ENCODE measurements around the gene GGT1. TPM values are rescaled to one million over a fixed set of nuclear protein-coding genes. Genes with fewer than 3 reads are reported as not detected.
A peak's percentile ranks its signal among the peaks of the same experiment; 100 is the strongest.

Gene GGT1
- total RNA-seq, 4 donors from 2014 or later, result 0.61 to 7.7 (median 1.2) TPM

DNA sequence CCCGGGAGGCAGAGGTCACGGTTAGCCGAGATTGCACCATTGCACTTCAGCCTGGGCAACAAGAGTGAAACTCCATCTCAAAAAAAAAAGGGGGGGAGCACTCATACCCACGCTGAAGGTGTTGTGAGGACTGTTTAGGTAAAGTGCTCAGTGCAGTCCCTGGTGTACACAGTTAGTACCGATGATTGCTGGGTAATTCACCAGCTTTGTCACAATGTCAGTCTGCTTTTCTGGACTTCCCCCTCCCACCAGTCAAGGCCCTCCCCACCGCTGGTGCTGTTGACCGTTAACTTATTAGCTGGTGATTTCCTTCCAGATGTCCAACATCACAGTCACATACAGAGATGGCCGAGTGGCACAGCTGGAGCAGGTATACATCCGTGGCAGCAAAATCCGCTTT, 35.3 kb upstream of the GGT1 start:
- H3K27me3 ChIP-seq, result no peaks in the 10 kb centered on the region
- no peak overlapping the region for H3K4me3 ChIP-seq
- TF ChIP-seq, protein P1, sequence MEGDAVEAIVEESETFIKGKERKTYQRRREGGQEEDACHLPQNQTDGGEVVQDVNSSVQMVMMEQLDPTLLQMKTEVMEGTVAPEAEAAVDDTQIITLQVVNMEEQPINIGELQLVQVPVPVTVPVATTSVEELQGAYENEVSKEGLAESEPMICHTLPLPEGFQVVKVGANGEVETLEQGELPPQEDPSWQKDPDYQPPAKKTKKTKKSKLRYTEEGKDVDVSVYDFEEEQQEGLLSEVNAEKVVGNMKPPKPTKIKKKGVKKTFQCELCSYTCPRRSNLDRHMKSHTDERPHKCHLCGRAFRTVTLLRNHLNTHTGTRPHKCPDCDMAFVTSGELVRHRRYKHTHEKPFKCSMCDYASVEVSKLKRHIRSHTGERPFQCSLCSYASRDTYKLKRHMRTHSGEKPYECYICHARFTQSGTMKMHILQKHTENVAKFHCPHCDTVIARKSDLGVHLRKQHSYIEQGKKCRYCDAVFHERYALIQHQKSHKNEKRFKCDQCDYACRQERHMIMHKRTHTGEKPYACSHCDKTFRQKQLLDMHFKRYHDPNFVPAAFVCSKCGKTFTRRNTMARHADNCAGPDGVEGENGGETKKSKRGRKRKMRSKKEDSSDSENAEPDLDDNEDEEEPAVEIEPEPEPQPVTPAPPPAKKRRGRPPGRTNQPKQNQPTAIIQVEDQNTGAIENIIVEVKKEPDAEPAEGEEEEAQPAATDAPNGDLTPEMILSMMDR (IDR thresholded peaks at IDR 0.05), result no peak
- TF ChIP-seq POLR2A (IDR thresholded peaks at IDR 0.05), result no peak
- no peak overlapping the region for H3K27ac ChIP-seq
- peaks cover 14 to 90% (median 31%) of the 10 kb centered on the region in 3 donors for H3K36me3 ChIP-seq
- peaks cover 0 to 44% (median 9%) of the 10 kb centered on the region in 3 donors for H3K4me1 ChIP-seq
- intact Hi-C loops (cut with DNase I), result no loop called here
- H3K9me3 ChIP-seq, result no peaks in the 10 kb centered on the region
- no peak for DNase-seq
- 68 to 80% methylated on average over 9 to 10 of the region's 10 CpGs for WGBS, 2 donors

DNA sequence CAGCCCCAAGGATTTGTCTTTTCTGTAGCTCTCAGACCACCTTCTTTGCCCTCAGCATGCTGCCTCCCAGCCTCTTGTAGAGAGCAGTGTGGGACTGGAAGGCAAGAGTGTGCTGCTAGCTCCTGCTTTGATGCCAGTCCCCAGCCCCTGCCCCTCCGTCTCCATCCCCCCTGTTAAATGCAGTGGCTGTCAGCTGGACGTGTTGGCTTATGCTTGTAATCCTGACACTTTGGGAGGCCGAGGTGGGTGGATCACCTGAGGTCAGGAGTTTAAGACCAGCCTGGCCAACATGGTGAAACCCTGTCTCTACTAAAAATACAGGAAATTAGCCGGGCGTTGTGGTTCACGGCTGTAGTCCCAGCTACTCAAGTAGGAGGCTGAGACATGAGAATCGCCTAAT, 31.7 kb upstream of the GGT1 start:
- Histone ChIP-seq H3K27ac (no peak overlapping the region), H3K9me3 (no peaks in the 10 kb centered on the region), H3K4me3 (no peak overlapping the region), H3K36me3 (peaks cover 14 to 99% (median 31%) of the 10 kb centered on the region in 3 donors), H3K27me3 (no peaks in the 10 kb centered on the region), H3K4me1 (peaks cover 0 to 11% (median 0%) of the 10 kb centered on the region in 3 donors)
- DNase-seq, result no peak
- intact Hi-C loops (cut with DNase I), result no loop called here
- 90 to 98% methylated on average over 5 to 6 of the region's 7 CpGs for WGBS, 2 donors
- no peak for TF ChIP-seq POLR2A (IDR thresholded peaks at IDR 0.05)
- TF ChIP-seq, protein P1 (IDR thresholded peaks at IDR 0.05), result no peak

- Histone ChIP-seq H3K4me3 (no peak overlapping the region), H3K36me3 (peaks cover 0 to 51% (median 0%) of the 10 kb centered on the region in 3 donors), H3K4me1 (peaks cover 7 to 50% (median 27%) of the 10 kb centered on the region in 3 donors), H3K27ac (no peak overlapping the region), H3K27me3 (no peaks in the 10 kb centered on the region), H3K9me3 (no peaks in the 10 kb centered on the region)
- TF ChIP-seq POLR2A (IDR thresholded peaks at IDR 0.05), result no peak
- TF ChIP-seq, protein P1 (IDR thresholded peaks at IDR 0.05), result no peak
- 52 to 58% methylated on average over 1 of the region's 1 CpG for WGBS, 2 donors
- no peak for DNase-seq
- intact Hi-C loops (cut with DNase I), result no loop called here
Observed at GRCh38 chr22:24576778-24577177, 26.2 kb upstream of the GGT1 start.

DNA sequence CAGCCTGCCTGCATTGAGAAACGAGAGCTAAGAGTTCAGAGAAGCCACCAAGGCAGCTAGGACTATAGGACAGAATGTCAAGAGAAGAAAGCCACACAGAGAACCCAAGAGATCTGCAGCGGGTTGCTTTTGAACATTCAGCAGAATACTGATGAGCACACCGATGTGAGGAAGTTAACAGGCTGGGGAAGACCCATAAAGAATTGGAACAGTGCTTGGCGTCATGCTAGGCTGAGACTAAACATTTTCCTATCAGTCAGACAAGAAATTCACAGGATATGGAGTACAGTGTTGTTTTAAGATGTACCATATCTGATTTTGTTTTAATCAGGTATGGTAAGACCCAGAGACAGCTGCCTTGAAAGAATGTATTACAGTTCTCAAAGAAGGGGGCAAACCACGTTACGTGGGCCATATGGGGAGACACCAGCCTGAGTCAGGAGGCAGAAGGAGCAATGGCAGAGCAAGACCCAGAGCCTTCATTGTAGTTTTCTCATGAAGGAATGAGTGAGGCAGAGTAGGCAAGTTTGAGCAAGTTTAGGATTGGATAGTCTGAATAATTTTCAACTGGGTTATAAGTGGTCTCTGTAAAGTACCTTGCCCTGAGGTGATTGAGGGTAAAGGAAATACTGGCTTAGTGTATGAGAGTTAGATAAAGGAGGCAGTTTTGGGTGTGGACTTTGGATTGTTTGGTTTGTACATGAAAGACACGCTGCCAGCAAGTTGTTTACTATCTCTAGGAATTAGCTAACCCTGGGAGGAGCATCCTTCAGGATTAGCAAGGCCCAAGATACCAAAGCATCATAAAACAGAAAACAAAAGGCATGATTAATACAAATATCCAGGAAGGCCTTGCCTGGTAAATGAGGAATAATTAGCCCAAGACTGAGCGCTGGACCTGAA, 24.4 kb upstream of the GGT1 start:
- WGBS, 2 donors, result 50 to 54% methylated on average over 8 of the region's 8 CpGs
- Histone ChIP-seq H3K4me3 (no peak overlapping the region), H3K27me3 (no peaks in the 10 kb centered on the region), H3K27ac (peak overlapping the region; percentile 68 to 79 (median 73)), H3K9me3 (no peaks in the 10 kb centered on the region), H3K36me3 (peaks cover 0 to 32% (median 0%) of the 10 kb centered on the region in 3 donors), H3K4me1 (peaks cover 12 to 68% (median 43%) of the 10 kb centered on the region in 3 donors)
- intact Hi-C loops (cut with DNase I), result no loop called here
- no peak for DNase-seq
- TF ChIP-seq, protein P1 (IDR thresholded peaks at IDR 0.05), result no peak
- no peak for TF ChIP-seq POLR2A (IDR thresholded peaks at IDR 0.05)

DNA sequence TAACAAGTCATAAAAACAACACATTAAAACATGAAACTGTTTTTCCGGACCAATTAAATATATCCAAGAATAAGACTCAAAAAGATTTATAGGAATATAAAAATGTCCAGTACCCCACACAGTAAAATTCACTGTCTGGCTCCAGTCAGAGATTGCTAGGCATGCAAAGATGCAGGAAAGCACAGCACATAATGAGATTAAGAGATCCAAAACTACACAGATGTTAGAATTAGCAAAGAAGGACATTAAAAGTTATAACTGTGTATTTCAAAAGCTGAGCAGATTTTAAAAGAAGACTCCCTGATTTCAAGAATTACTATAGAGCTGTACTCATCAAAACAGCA, 23.8 kb upstream of the GGT1 start:
- no peak for DNase-seq
- Histone ChIP-seq H3K27ac (peak overlapping the region in 3 of 4 donors; percentile 68 to 79 (median 76)), H3K4me3 (no peak overlapping the region), H3K36me3 (peaks cover 0 to 26% (median 0%) of the 10 kb centered on the region in 3 donors), H3K4me1 (peaks cover 18 to 74% (median 49%) of the 10 kb centered on the region in 3 donors), H3K9me3 (no peaks in the 10 kb centered on the region), H3K27me3 (no peaks in the 10 kb centered on the region)
- intact Hi-C loops (cut with DNase I), result no loop called here
- 41 to 48% methylated on average over 1 of the region's 1 CpG for WGBS, 2 donors
- TF ChIP-seq, protein P1 (IDR thresholded peaks at IDR 0.05), result no peak
- TF ChIP-seq POLR2A (IDR thresholded peaks at IDR 0.05), result no peak
